Measurements from ENCODE around the gene DDHD1. TPM values are rescaled to one million over a fixed set of nuclear protein-coding genes. Genes with fewer than 3 reads are reported as not detected.

Gene DDHD1
- total RNA-seq, 1 experiment from 2014 or later, result 15.7 TPM

DNA sequence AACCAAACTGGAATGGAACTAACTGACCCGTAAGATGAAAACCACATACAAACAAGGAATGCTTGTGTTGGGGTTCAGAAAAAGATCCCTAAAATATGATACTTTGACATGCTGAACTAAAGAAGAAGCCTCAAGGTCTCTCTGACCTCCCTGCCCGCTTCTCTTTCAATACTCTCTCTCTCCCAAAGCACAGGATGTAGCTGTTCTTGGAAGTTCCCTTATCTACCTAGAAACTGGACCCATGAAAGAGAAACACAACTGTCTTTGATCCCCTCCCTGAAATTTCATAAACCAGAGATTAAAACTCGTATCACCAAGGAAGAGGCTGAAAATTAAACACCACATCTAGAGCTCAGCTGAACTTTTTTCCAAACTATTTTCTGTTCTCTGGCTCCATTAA is 125.6 kb downstream of the DDHD1 start:
- TF ChIP-seq, protein P1, sequence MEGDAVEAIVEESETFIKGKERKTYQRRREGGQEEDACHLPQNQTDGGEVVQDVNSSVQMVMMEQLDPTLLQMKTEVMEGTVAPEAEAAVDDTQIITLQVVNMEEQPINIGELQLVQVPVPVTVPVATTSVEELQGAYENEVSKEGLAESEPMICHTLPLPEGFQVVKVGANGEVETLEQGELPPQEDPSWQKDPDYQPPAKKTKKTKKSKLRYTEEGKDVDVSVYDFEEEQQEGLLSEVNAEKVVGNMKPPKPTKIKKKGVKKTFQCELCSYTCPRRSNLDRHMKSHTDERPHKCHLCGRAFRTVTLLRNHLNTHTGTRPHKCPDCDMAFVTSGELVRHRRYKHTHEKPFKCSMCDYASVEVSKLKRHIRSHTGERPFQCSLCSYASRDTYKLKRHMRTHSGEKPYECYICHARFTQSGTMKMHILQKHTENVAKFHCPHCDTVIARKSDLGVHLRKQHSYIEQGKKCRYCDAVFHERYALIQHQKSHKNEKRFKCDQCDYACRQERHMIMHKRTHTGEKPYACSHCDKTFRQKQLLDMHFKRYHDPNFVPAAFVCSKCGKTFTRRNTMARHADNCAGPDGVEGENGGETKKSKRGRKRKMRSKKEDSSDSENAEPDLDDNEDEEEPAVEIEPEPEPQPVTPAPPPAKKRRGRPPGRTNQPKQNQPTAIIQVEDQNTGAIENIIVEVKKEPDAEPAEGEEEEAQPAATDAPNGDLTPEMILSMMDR (conservative IDR thresholded peaks at IDR 0.05), result no peak
- no peaks in the 10 kb centered on the region for H3K36me3 Mint-ChIP-seq (ENCODE audit: insufficient read depth in 1 of 3, low read depth in 3 of 3)

More for the DNA sequence above, 125.6 kb downstream of the DDHD1 start:
- Histone ChIP-seq H3K56ac (ENCODE audit: insufficient read length, low read depth, low read length) (no peak overlapping the region), H2BK5ac (ENCODE audit: insufficient read length, low read length) (no peak overlapping the region), H4K5ac (ENCODE audit: insufficient read length, low read depth, low read length) (no peak overlapping the region), H2BK20ac (ENCODE audit: low read depth, low read length, poor library complexity, severe bottlenecking) (no peak overlapping the region), H3K79me2 (ENCODE audit: insufficient read depth, low read length) (no peaks in the 10 kb centered on the region), H3K9me3 (ENCODE audit: control insufficient read depth, low read depth, low read length) (no peaks in the 10 kb centered on the region), H3K23ac (ENCODE audit: insufficient read length, low read depth, low read length) (no peak overlapping the region), H3K23me2 (ENCODE audit: insufficient read length, low read depth, low read length, poor library complexity, severe bottlenecking) (no peaks in the 10 kb centered on the region), H3K4ac (ENCODE audit: low read depth, low read length) (no peak overlapping the region), H3T11ph (ENCODE audit: low read length) (no peak overlapping the region), H4K8ac (replicated peaks; ENCODE audit: insufficient read length, low read depth, low read length) (no peak overlapping the region), H3K4me1 (ENCODE audit: insufficient read depth, low read length) (no peaks in the 10 kb centered on the region), H4K20me1 (ENCODE audit: control insufficient read depth, insufficient read depth, insufficient read length) (no peaks in the 10 kb centered on the region), H3K27me3 (ENCODE audit: insufficient read depth, low read length) (no peaks in the 10 kb centered on the region), H2AFZ (ENCODE audit: low read length) (no peak overlapping the region), H3K9ac (ENCODE audit: extremely low read depth, insufficient read length, low read length) (no peak overlapping the region), H3K14ac (ENCODE audit: insufficient read depth, low read length) (no peak overlapping the region), H3K27ac (ENCODE audit: insufficient read length, low read depth, low read length) (no peak overlapping the region), H2AK5ac (ENCODE audit: insufficient read length, low read length) (no peak overlapping the region), H3K18ac (ENCODE audit: insufficient read length, low read depth, low read length) (no peak overlapping the region), H3K79me1 (ENCODE audit: insufficient read depth, low read depth, low read length, poor library complexity, severe bottlenecking) (no peaks in the 10 kb centered on the region), H2BK12ac (ENCODE audit: insufficient read length, low read depth, low read length) (no peak overlapping the region), H3K4me2 (ENCODE audit: insufficient read depth, insufficient read length, low read length) (no peak overlapping the region), H2BK120ac (ENCODE audit: low read depth, low read length, poor library complexity, severe bottlenecking) (no peak overlapping the region), H4K91ac (ENCODE audit: insufficient read length, low read depth, low read length) (no peak overlapping the region), H2BK15ac (ENCODE audit: low read depth, low read length) (no peak overlapping the region)
- no peaks in the 10 kb centered on the region for H3K27me3 Mint-ChIP-seq (ENCODE audit: low read depth)
- no CpG with 5 or more reads among the region's 3 CpGs for WGBS (ENCODE audit: extremely low coverage, insufficient read length, low lambda C conversion rate)
- DNase-seq, result no peak
- no peak overlapping the region for H3K4me3 Mint-ChIP-seq
- H3K9me3 Mint-ChIP-seq, result no peaks in the 10 kb centered on the region
- no peak overlapping the region for H3K27ac Mint-ChIP-seq
- H3K4me1 Mint-ChIP-seq, result peaks cover 0 to 6% of the 10 kb centered on the region in 2 experiments; a peak in 1 of 4 replicates
